H1 (cell line): ENCODE data around the gene DDX3X. TPM values are rescaled to one million over a fixed set of nuclear protein-coding genes. Genes with fewer than 3 reads are reported as not detected.

ENCODE experiments used
- CTCF ChIA-PET: fragments of 300-600 bp; sonication (Branson Sonifier 250); formaldehyde crosslinking; loops from one replicate; lab custom pipeline; 2021; ENCODE audit not compliant: partially characterized antibody; lab: Charles Lee
- POLR2A ChIA-PET: fragments of 300-600 bp; sonication (Branson Sonifier 250); formaldehyde crosslinking; loops from one replicate; lab custom pipeline; 2021; ENCODE audit warnings: inconsistent platforms; ENCODE audit not compliant: partially characterized antibody; lab: Charles Lee
- DNase-seq, 2 experiments: peaks; one replicate each; pipeline versions ENCODE4 v3.0.0 to v3.0.0-alpha.2; 2010 to 2022; ENCODE audit warnings: low spot score in 2 of 2, low read depth in 1 of 2, mixed read lengths in 1 of 2
- FAIRE-seq: peaks from 2 replicates; lab custom pipeline; 2011; peaks lifted over from hg19 to GRCh38; lab: Jason Lieb, UNC
- H2AFZ ChIP-seq: 2 replicates; pipeline ENCODE4 v1.8.1; 2012; ENCODE audit warnings: low read length, inconsistent platforms
- H2AK5ac ChIP-seq: 2 replicates; pipeline ENCODE4 v1.6.1; 2013; ENCODE audit warnings: low read depth, low read length
- H2BK120ac ChIP-seq: replicated peaks from 2 replicates; pipeline ENCODE3; 2013; ENCODE audit warnings: low read depth, low read length, inconsistent platforms
- H2BK12ac ChIP-seq: 2 replicates; pipeline ENCODE4 v1.6.1; 2013; ENCODE audit warnings: low read depth, low read length
- H2BK15ac ChIP-seq: 2 replicates; pipeline ENCODE4 v1.6.1; 2013; ENCODE audit warnings: low read length
- H2BK20ac ChIP-seq: 2 replicates; pipeline ENCODE4 v1.6.1; 2013; ENCODE audit warnings: low read length
- H2BK5ac ChIP-seq: 2 replicates; pipeline ENCODE4 v1.6.1; 2013; ENCODE audit warnings: low read depth, low read length
- H3K14ac ChIP-seq: 2 replicates; pipeline ENCODE4 v1.6.1; 2013; ENCODE audit warnings: inconsistent platforms; ENCODE audit not compliant: insufficient read length
- H3K18ac ChIP-seq: 2 replicates; pipeline ENCODE4 v1.6.1; 2013; ENCODE audit warnings: low read length; ENCODE audit errors: extremely low read depth
- H3K23ac ChIP-seq: 2 replicates; pipeline ENCODE4 v1.6.1; 2013; ENCODE audit warnings: inconsistent platforms; ENCODE audit not compliant: insufficient read length
- H3K23me2 ChIP-seq: 2 replicates; pipeline ENCODE4 v1.6.1; 2013; ENCODE audit warnings: low read depth, low read length
- H3K27ac ChIP-seq: 2 replicates; pipeline ENCODE4 v1.6.1; 2011; ENCODE audit warnings: low read depth, low read length, inconsistent platforms
- H3K27me3 ChIP-seq, 4 experiments: replicated peaks in 1 of 4; 1 replicate in 1 of 4; 2 replicates in 3 of 4; pipeline versions ENCODE4 v1.6.1 to v1.8.1; 2011 to 2013; ENCODE audit warnings: low read length in 3 of 4, mild to moderate bottlenecking in 3 of 4, inconsistent platforms in 2 of 4, mixed read lengths in 2 of 4, moderate library complexity in 1 of 4; ENCODE audit not compliant: control insufficient read depth in 3 of 4, insufficient read depth in 3 of 4; ENCODE audit errors: extremely low read depth in 1 of 4
- H3K36me3 ChIP-seq, 4 experiments: 2 replicates each; pipeline versions ENCODE4 v1.6.1 to v1.8.1; 2011 to 2013; ENCODE audit warnings: mild to moderate bottlenecking in 4 of 4, low read length in 3 of 4, moderate library complexity in 2 of 4, control low read depth in 1 of 4, inconsistent platforms in 1 of 4; ENCODE audit not compliant: insufficient read depth in 4 of 4, control insufficient read depth in 2 of 4
- H3K4ac ChIP-seq: replicated peaks from 2 replicates; pipeline ENCODE3; 2013; ENCODE audit warnings: low read length, low read depth, mixed read lengths, inconsistent platforms; ENCODE audit not compliant: insufficient read length
- H3K4me1 ChIP-seq, 4 experiments: replicated peaks in 1 of 4; 1 replicate in 1 of 4; 2 replicates in 3 of 4; pipeline versions ENCODE4 v1.6.1 to v1.8.1; 2011 to 2013; ENCODE audit warnings: low read length in 3 of 4, inconsistent platforms in 2 of 4, mixed read lengths in 1 of 4; ENCODE audit not compliant: insufficient read depth in 4 of 4, control insufficient read depth in 3 of 4
- H3K4me2 ChIP-seq, 2 experiments: 2 replicates each; pipeline versions ENCODE4 v1.6.1 to v1.8.1; 2011 to 2013; ENCODE audit warnings: low read depth in 2 of 2, low read length in 2 of 2, control low read depth in 1 of 2, inconsistent platforms in 1 of 2, mild to moderate bottlenecking in 1 of 2; ENCODE audit not compliant: insufficient read depth in 1 of 2
- H3K4me3 ChIP-seq, 4 experiments: fragments of 200-600, 300-600 bp in 1 of 4; sonication (generic), shearing (Covaris generic), sonication (Bioruptor Twin) in 1 of 4; 2 replicates each; pipeline versions ENCODE4 v1.5.1 to v1.8.1; 2011 to 2016; ENCODE audit warnings: low read length in 4 of 4, low read depth in 3 of 4, control low read depth in 2 of 4, inconsistent platforms in 2 of 4, mild to moderate bottlenecking in 2 of 4, mixed read lengths in 1 of 4, moderate library complexity in 1 of 4; ENCODE audit not compliant: insufficient read depth in 2 of 4; ENCODE audit errors: extremely low read depth in 1 of 4
- H3K56ac ChIP-seq: replicated peaks from 2 replicates; pipeline ENCODE3; 2013; ENCODE audit warnings: low read depth, mild to moderate bottlenecking, mixed read lengths, low read length, inconsistent platforms; ENCODE audit not compliant: insufficient read length
- H3K79me1 ChIP-seq: 2 replicates; pipeline ENCODE4 v1.6.1; 2013; ENCODE audit warnings: low read depth, low read length, control low read depth
- H3K79me2 ChIP-seq, 2 experiments: 2 replicates each; pipeline versions ENCODE4 v1.6.1 to v1.8.1; 2012 to 2013; ENCODE audit warnings: low read length in 2 of 2, mild to moderate bottlenecking in 2 of 2, inconsistent platforms in 1 of 2; ENCODE audit not compliant: insufficient read depth in 2 of 2, control insufficient read depth in 1 of 2
- H3K9ac ChIP-seq, 4 experiments: replicated peaks in 1 of 4; 1 replicate in 1 of 4; 2 replicates in 3 of 4; pipeline versions ENCODE4 v1.6.1 to v1.8.1; 2011 to 2013; ENCODE audit warnings: low read depth in 3 of 4, low read length in 3 of 4, control low read depth in 2 of 4, mild to moderate bottlenecking in 2 of 4, moderate library complexity in 2 of 4, inconsistent platforms in 1 of 4; ENCODE audit errors: extremely low read depth in 1 of 4
- H3K9me3 ChIP-seq, 2 experiments: 2 replicates each; pipeline versions ENCODE4 v1.6.1 to v1.8.1; 2012 to 2013; ENCODE audit warnings: mild to moderate bottlenecking in 2 of 2, moderate library complexity in 2 of 2, control low read depth in 1 of 2, inconsistent platforms in 1 of 2, low read depth in 1 of 2, low read length in 1 of 2, mixed read lengths in 1 of 2; ENCODE audit not compliant: insufficient read depth in 2 of 2
- H4K20me1 ChIP-seq, 2 experiments: replicated peaks in 1 of 2; 2 replicates each; pipeline versions ENCODE3 to v1.8.1; 2011 to 2013; ENCODE audit warnings: inconsistent platforms in 2 of 2, low read length in 2 of 2, mild to moderate bottlenecking in 1 of 2; ENCODE audit not compliant: insufficient read depth in 2 of 2, control insufficient read depth in 1 of 2
- H4K5ac ChIP-seq: 2 replicates; pipeline ENCODE4 v1.6.1; 2013; ENCODE audit warnings: low read length, low read depth, mixed read lengths, inconsistent platforms; ENCODE audit not compliant: insufficient read length
- H4K8ac ChIP-seq: 2 replicates; pipeline ENCODE4 v1.8.0; 2013; ENCODE audit warnings: mild to moderate bottlenecking, moderate library complexity, low read length, inconsistent platforms; ENCODE audit not compliant: insufficient read depth; ENCODE audit errors: extremely low read depth
- H4K91ac ChIP-seq: replicated peaks from 2 replicates; pipeline ENCODE3; 2013; ENCODE audit warnings: low read length, mixed read lengths, inconsistent platforms; ENCODE audit not compliant: insufficient read length
- BACH1 ChIP-seq: IDR thresholded peaks from 2 replicates; pipeline ENCODE4 v1.6.1; 2012; ENCODE audit warnings: low read length, improper control_type of control experiment
- BCL11A ChIP-seq, 2 experiments: IDR thresholded peaks; one replicate each; pipeline ENCODE4 v1.6.1; 2011; ENCODE audit warnings: low read depth in 2 of 2, low read length in 2 of 2, mild to moderate bottlenecking in 2 of 2
- CBX5 ChIP-seq: fragments of 300-800, 300-1000 bp; sonication (generic); IDR thresholded peaks from 2 replicates; pipeline ENCODE4 v1.7.1; 2016; ENCODE audit warnings: antibody characterized with exemption, low read length, low read depth
- CTBP2 ChIP-seq: IDR thresholded peaks from 2 replicates; pipeline ENCODE4 v1.7.0; 2011; ENCODE audit warnings: borderline replicate concordance, mild to moderate bottlenecking, moderate library complexity, mixed read lengths, low read length; ENCODE audit not compliant: insufficient read depth, insufficient read length
- EGR1 ChIP-seq: IDR thresholded peaks from 2 replicates; pipeline ENCODE4 v1.6.1; 2011; ENCODE audit warnings: low read depth, low read length, borderline replicate concordance
- GABPA ChIP-seq: IDR thresholded peaks from 2 replicates; pipeline ENCODE4 v1.6.1; 2011; ENCODE audit warnings: mild to moderate bottlenecking, low read length, moderate library complexity, borderline replicate concordance; ENCODE audit not compliant: insufficient read depth
- NANOG ChIP-seq: IDR thresholded peaks from 2 replicates; pipeline ENCODE4 v1.6.1; 2011; ENCODE audit warnings: low read length, low read depth, mild to moderate bottlenecking, inconsistent platforms; ENCODE audit not compliant: insufficient read depth, poor library complexity, severe bottlenecking
- RAD21 ChIP-seq, 2 experiments: IDR thresholded peaks in 1 of 2; conservative IDR thresholded peaks in 1 of 2; 2 replicates each; pipeline ENCODE4 v1.6.1; 2011; ENCODE audit warnings: low read depth in 2 of 2, low read length in 2 of 2, improper control_type of control experiment in 1 of 2, inconsistent platforms in 1 of 2, mild to moderate bottlenecking in 1 of 2, moderate library complexity in 1 of 2
- SIRT6 ChIP-seq: IDR thresholded peaks from one replicate; pipeline ENCODE4 v1.7.1; 2012; ENCODE audit warnings: low read length, inconsistent platforms
- SP1 ChIP-seq: IDR thresholded peaks from 2 replicates; pipeline ENCODE4 v1.6.1; 2011; ENCODE audit warnings: low read depth, low read length
- SRF ChIP-seq: IDR thresholded peaks from 2 replicates; pipeline ENCODE4 v1.6.1; 2011; ENCODE audit warnings: mild to moderate bottlenecking, low read depth, low read length, moderate library complexity
- SUZ12 ChIP-seq: fragments of 200-600 bp; sonication (generic); IDR thresholded peaks from 2 replicates; pipeline ENCODE4 v1.6.1; 2012; ENCODE audit warnings: mild to moderate bottlenecking, inconsistent platforms, low read length, moderate library complexity, mixed read lengths
- TAF1 ChIP-seq: IDR thresholded peaks from 2 replicates; pipeline ENCODE4 v1.6.1; 2011; ENCODE audit warnings: mild to moderate bottlenecking, low read depth, low read length
- WGBS, 2 experiments: shearing (Covaris generic) in 1 of 2; methylation state at CpG; one replicate each; pipeline versions ENCODE4 v1.1.6 to v1.1.7; 2013 to 2015; ENCODE audit warnings: low lambda C conversion rate in 2 of 2, mixed read lengths in 2 of 2, inconsistent platforms in 1 of 2, low coverage in 1 of 2, missing lambda C conversion rate in 1 of 2; ENCODE audit not compliant: insufficient replicate concordance in 2 of 2, insufficient coverage in 1 of 2, insufficient read length in 1 of 2; ENCODE audit errors: extremely low coverage in 1 of 2, missing lambda C conversion rate in 1 of 2; 5-methylcytosine and 5-hydroxymethylcytosine counted together
- polyA plus RNA-seq, 7 experiments: library from polyadenylated mRNA; depleted of rRNA in 3 of 7; stranded (reverse) in 5 of 7; unstranded in 2 of 7; fragments of >200 nt in 5 of 7; fragments of 200-250 nt in 2 of 7; gene quantifications; 1 replicate in 5 of 7; 2 replicates in 1 of 7; 4 replicates in 1 of 7; pipeline versions ENCODE4 v1.2.1 to v1.2.3, GENCODE V29; 2011 to 2013; ENCODE audit warnings: missing spikeins in 2 of 7, mixed read lengths in 2 of 7
- total RNA-seq: library from RNA; stranded (reverse); fragmentation: NEBNext Ultra II Directional; extraction: Animal tissue kit (Norgen Biotek cat#: 25700); gene quantifications from 2 replicates; pipeline ENCODE4 v1.2.1, GENCODE V29; 2021
- TF ChIP-seq, protein P1 (sequence below): IDR thresholded peaks from 2 replicates; pipeline ENCODE4 v1.6.1; 2011; ENCODE audit warnings: low read depth, mild to moderate bottlenecking, low read length; ENCODE audit not compliant: insufficient read depth

Gene DDX3X
- total and polyA plus RNA-seq, 2 of the 8 experiments (the other 6 are each of a cell fraction or from before 2014, with no cell fraction given), result 39.4 to 291 TPM

DNA sequence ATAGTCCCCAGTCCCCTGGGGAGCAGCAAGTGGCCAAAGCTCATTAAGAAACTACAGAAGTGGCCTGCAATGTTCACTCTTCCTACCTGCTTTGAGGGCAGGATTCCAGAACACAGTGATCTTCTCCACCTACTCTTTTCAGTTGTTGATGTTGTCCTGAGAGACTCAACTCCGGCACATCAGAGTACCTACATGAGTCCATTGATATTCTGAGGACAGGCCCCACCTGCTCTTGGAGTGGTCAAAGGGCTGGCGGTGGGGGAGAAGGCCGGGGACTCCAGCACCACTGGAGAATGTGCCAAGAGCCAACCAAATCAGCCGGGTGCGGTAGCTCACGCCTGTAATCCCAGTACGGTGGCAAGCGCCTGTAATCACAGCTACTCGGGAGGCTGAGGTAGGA, 29.8 kb upstream of the DDX3X start:
- DNase-seq (no peak), FAIRE-seq (no peak)
- Histone ChIP-seq H2BK15ac (no peak overlapping the region), H4K8ac (no peak overlapping the region), H3K27me3 (no peaks in the 10 kb centered on the region), H2BK120ac (no peak overlapping the region), H2AK5ac (no peak overlapping the region), H3K9ac (no peak overlapping the region), H2BK20ac (no peak overlapping the region), H3K9me3 (no peaks in the 10 kb centered on the region), H3K79me2 (no peaks in the 10 kb centered on the region), H3K23me2 (no peaks in the 10 kb centered on the region), H2BK5ac (no peak overlapping the region), H3K18ac (no peak overlapping the region), H3K79me1 (no peaks in the 10 kb centered on the region), H3K36me3 (no peaks in the 10 kb centered on the region), H4K20me1 (no peaks in the 10 kb centered on the region), H2BK12ac (no peak overlapping the region), H3K4ac (no peak overlapping the region), H3K14ac (no peak overlapping the region), H3K27ac (no peak overlapping the region), H3K4me2 (peak overlapping the region in 1 of 2 experiments; percentile 7; a peak in 1 of 4 replicates), H4K91ac (no peak overlapping the region), H3K56ac (no peak overlapping the region), H4K5ac (no peak overlapping the region), H3K23ac (no peak overlapping the region), H3K4me3 (no peak overlapping the region), H3K4me1 (0 out of 7 replicates have a peak, but pooled peaks cover 0 to 6% (median 0%) of the 10 kb centered on the region in 4 experiments), H2AFZ (no peak overlapping the region)
- WGBS, 2 experiments, result 82% methylated on average over 9 of the region's 9 CpGs; no CpG with 5 or more reads in 1 of the 2 experiments
- ChIA-PET POLR2A (interaction anchor here (1.2 to 1.7 kb wide), 5 partner anchors 11 to 32 kb away, joined by 3 to 5 read pairs (median 4); no protein-coding TSS in a partner anchor), CTCF (interaction anchor here (0.8 to 1.7 kb wide), 2 partner anchors 9 to 11 kb away, joined by 3 to 5 read pairs; no protein-coding TSS in a partner anchor)
- no peak for TF ChIP-seq SRF
- TF ChIP-seq BACH1, result no peak
- no peak for TF ChIP-seq SIRT6
- no peak for TF ChIP-seq SP1
- TF ChIP-seq, protein P1, sequence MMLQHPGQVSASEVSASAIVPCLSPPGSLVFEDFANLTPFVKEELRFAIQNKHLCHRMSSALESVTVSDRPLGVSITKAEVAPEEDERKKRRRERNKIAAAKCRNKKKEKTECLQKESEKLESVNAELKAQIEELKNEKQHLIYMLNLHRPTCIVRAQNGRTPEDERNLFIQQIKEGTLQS, result no peak
- TF ChIP-seq TAF1, result no peak
- no peak for TF ChIP-seq GABPA
- no peak for TF ChIP-seq CBX5
- TF ChIP-seq SUZ12, result no peak
- no peak for TF ChIP-seq EGR1
- TF ChIP-seq RAD21 (IDR thresholded peaks at IDR 0.05 in 1 of 2, conservative IDR thresholded peaks at IDR 0.05 in 1 of 2; ENCODE audit: low read depth in 2 of 2, low read length in 2 of 2), result no peak
- no peak for TF ChIP-seq CTBP2
- TF ChIP-seq BCL11A (IDR thresholded peaks at IDR 0.05; ENCODE audit: low read depth in 2 of 2, low read length in 2 of 2), result no peak
- TF ChIP-seq NANOG, result no peak
